COR-L47 (cell line): ENCODE data around the gene CHRNB1.
"Not testable (repeated sequence)": the region's sequence is repeated elsewhere in the genome, so short reads cannot be mapped to it uniquely, and the experiment has no call there.

Experiments used
- DNase-seq: peaks from one replicate; lab custom pipeline; 2025; lab: John Stamatoyannopoulos, UW

The CHRNB1 gene

GRCh38 chr17:7468290-7468689, 23.4 kb downstream of the CHRNB1 start:
- no peak for DNase-seq

DNA sequence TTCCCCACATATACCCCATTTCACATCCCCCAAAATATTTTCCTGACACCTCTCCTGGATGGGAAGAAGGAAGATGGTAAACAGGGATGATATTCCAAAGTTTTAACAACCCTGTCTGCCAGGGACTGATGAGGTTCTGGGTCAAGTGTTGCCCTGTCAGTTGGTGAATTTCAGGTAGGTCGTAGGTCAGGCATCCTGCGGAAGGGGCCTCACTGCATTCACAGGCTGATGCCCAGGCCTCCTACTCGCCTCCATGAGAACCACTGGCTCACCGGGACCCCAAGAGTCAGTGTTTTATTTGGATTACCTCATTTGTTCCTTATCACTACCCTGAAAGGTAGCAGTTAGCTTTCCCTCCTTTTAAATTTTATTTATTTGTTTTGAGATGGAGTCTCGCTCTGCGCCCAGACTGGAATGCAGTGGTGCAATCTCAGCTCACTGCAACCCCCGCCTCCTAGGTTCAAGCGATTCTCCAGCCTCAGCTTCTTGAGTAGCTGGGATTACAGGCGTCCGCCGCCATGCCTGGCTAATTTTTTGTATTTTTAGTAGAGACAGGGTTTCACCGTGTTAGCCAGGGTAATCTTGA, 24.0 kb downstream of the CHRNB1 start:
- no peak for DNase-seq

GRCh38 chr17:7469843-7470242, 25.0 kb downstream of the CHRNB1 start:
- DNase-seq = not testable (repeated sequence)

DNA sequence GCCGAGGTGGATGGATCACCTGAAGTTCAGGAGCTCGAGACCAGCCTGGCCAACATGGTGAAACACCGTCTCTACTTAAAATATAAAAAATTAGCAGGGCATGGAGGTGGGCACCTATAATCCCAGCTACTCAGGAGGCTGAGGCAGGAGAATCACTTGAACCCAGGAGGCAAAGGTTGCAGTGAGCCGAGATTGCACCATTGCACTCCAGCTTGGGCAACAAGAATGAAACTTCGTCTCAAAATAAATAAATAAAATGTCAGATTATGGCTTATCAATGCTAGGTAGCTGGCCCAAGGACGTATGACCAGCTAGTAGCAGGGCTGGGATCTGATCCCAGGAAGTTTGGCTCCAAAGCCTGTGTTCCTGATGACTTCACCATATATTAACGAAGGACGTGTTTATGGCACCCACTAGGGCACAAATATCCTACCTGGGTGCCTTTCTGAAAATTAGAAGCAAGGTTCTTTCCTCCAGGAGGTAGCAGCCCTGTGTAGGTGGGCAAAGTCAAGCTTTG, 25.7 kb downstream of the CHRNB1 start:
- DNase-seq = not testable (repeated sequence)

GRCh38 chr17:7471729-7472128, 26.9 kb downstream of the CHRNB1 start:
- no peak for DNase-seq

DNA sequence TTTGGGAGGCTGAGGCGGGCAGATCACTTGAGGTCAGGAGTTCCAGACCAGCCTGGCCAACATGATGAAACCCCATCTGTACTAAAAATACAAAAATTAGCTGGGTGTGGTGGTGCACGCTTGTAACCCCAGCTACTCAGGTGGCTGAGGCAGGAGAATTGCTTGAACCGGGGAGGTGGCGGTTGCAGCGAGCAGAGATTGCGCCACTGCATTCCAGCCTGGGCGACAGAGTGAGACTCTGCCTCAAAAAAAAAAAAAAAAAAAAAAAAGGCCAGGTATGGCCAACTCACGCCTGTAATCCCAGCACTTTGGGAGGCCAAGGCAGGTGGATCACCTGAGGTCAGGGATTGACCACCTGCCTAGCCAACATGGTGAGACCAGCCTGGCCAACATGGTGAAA, 29.9 kb downstream of the CHRNB1 start:
- not testable (repeated sequence) for DNase-seq

- no peak for DNase-seq
Observed at GRCh38 chr17:7475764-7476422, 31.0 kb downstream of the CHRNB1 start.

- no peak for DNase-seq
Observed at GRCh38 chr17:7476494-7476893, 31.6 kb downstream of the CHRNB1 start.

DNA sequence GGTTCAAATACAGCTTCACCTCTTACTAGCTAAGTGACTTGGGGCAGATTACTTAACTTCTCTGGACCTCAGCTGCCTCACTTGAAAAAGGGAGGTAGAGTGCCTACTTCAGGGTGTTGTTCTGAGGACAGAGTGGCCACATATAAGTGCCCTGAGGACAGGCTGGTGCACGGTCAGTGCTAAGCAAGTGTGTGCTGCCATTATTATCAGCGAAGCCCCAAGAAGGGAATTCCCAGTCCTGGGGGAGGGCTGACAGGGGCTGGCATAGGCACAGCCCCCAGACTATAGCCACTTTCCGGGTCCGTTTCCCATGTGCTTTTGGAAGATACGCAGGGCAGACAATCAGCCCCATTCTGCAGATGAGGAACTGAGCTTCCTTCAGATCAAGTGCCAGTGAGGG, 32.1 kb downstream of the CHRNB1 start:
- DNase-seq = no peak

DNA sequence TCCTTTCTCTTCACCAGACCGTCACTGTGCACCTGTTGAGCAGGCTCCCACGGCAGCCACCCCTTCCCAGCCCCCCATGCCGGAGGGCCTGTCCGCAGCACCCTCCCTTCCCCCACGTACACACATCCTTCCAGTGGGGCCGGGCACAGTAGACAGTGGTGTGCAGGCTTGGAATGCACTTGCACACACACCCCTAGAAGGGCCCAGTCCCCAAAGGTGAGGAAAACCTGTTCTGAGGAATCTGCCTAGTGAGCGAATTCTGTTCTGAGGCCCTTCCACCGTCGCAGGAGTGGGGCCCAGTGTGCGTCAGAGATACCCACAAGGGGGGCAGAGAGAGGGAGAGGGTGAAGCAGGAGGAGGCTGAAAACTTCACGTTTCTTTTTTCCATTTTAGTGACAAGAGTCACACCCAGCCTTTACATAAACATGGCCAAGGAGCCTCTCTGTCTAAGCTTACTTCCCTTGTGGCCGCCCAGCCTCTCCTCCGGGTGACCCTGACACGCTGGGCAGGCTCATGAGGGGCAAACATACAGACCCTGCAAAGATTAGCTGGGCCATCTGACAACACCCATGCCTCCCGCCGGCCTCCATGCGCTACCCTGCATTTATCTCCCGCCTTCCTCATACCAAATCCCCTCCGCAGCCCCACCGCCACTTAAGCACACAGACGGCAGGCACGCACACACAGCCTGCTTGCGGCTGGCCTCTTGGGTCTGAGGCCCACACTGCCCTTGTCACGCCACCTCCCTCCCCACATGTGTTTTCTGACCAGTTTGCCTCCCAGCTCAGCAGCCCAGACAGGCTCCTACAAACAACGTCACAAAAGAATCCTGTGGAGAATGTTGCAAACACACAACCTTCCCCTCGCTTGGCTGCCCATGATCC, 32.8 kb downstream of the CHRNB1 start:
- DNase-seq = no peak

- DNase-seq = no peak
Observed at GRCh38 chr17:7478276-7479212, 33.7 kb downstream of the CHRNB1 start.

GRCh38 chr17:7479213-7480088, 34.6 kb downstream of the CHRNB1 start, which contains the start of gene ZBTB4:
TSS of gene ZBTB4 (minus strand) at chr17:7479631. CDS start at chr17:7466801, 12,830 bp downstream.
- no peak for DNase-seq

DNA sequence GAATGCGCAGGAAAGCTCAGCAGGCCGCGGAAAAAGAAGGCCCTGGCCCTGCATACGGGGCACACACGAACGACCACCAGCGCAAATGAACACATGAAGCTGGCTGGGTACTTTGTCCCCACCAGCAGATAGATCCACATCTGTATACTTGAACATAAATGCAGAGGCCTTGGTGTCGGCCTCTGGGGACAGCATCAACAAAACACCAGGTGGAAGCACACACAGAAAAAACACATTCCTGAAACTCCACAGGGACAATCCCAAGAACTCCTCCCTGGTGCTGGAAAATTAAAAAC, 35.2 kb downstream of the CHRNB1 start:
- DNase-seq = no peak

- not testable (repeated sequence) for DNase-seq
Observed at GRCh38 chr17:7481275-7481674, 36.4 kb downstream of the CHRNB1 start, which contains the start of gene SLC35G6. TSS of gene SLC35G6 (plus strand) at chr17:7481446. CDS start at chr17:7481517, 71 bp downstream.

GRCh38 chr17:7481842-7482741, 37.2 kb downstream of the CHRNB1 start:
- DNase-seq = not testable (repeated sequence)

GRCh38 chr17:7482742-7483088, 37.9 kb downstream of the CHRNB1 start:
- DNase-seq = not testable (repeated sequence)

- DNase-seq = peak; percentile 76
Observed at GRCh38 chr17:7483255-7484066, 38.6 kb downstream of the CHRNB1 start.

- DNase-seq = peak; percentile 87
Observed at GRCh38 chr17:7484067-7484918, 39.4 kb downstream of the CHRNB1 start, which contains the start of gene POLR2A. TSS of gene POLR2A (plus strand) at chr17:7484366.
